Caki2 (cell line): ENCODE measurements around the gene MAD1L1. TPM values are rescaled to one million over a fixed set of nuclear protein-coding genes. Genes with fewer than 3 reads are reported as not detected.

Source experiments
- DNase-seq: peaks from one replicate; pipeline ENCODE4 v3.0.0-alpha.2; 2015; ENCODE audit warnings: low read depth
- in situ Hi-C: cut with HindIII; loops from 2 replicates; pipeline ENCODE4 v1.10.0; 2016; ENCODE audit warnings: low sequenced_read_pairs, low pct_unique_long_range_greater_than_20kb, mixed read lengths
- total RNA-seq: library from RNA; depleted of rRNA; stranded (reverse); fragments of >200 nt; shearing (Covaris generic); gene quantifications from 2 replicates; pipeline ENCODE4 v1.2.3, GENCODE V29; 2014; ENCODE audit warnings: low replicate concordance

The MAD1L1 gene
- total RNA-seq, 1 experiment from 2014 or later, result 123 TPM

DNA sequence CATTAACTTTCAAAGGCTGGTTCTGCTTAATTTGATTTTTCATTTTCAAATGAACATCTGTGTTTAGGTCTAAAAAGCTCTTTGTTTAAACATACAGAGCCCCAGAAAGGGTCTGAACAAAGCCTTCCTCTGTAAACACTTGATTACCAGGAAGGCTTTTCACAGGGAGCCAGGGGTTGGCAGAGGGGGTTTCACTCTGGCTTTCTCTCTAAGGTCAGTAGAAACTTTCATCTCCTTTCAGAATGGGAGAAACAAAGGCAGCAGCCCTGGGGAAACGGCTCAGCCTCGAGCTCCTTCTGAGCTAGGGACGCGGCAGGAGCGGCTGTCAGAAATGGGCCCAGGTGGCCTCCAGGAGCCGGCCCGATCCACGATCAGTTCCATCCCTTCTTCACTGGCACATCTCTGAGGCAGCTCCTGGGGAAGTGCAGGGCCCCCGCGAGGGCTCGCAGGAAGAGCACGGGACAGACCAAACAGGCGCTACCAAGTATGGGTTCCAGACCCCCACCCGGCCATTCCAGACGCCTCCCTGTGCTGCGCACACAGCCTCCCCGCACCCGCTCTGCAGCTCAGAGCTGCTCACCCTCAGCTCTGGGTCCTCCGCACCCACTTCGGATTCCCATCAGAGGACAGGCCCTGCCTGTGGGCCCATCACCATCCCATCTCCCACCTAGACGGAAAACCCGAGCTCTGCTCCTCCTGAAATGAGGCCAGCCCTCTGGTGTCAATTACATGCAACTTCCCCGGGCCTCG, 124.1 kb downstream of the MAD1L1 start:
- in situ Hi-C loops, result no loop called here
- DNase-seq, result no peak

DNA sequence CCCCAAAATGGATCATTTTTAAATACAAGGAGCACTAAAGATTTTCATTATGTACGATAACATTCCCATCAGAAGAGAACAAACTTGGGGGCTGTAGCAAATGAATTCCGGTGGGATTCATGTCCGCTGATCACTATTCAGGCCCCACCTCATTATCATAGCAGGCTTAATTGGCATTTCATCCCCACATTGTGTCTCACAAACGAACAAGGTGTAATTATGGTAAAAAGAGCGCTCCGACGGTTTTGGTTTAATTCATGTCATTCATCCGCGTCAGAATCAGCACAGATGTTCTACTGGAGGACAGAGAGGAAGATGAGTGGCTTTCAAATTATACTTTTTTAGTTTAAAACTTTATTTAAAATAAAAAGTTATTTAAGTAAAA, 124.7 kb downstream of the MAD1L1 start:
- DNase-seq, result no peak
- in situ Hi-C loops, result no loop called here

- DNase-seq, result no peak
- in situ Hi-C loops, result no loop called here
These were observed 125.2 kb downstream of the MAD1L1 start for GRCh38 chr7:2107386-2108070.

- no peak for DNase-seq
- in situ Hi-C loops, result no loop called here
These were observed 125.8 kb downstream of the MAD1L1 start for GRCh38 chr7:2106924-2107323.

- no peak for DNase-seq
- in situ Hi-C loops, result no loop called here
These were observed 126.3 kb downstream of the MAD1L1 start for GRCh38 chr7:2106440-2106839.

GRCh38 chr7:2105917-2106316, 126.8 kb downstream of the MAD1L1 start:
- DNase-seq, result no peak
- in situ Hi-C loops, result no loop called here

DNA sequence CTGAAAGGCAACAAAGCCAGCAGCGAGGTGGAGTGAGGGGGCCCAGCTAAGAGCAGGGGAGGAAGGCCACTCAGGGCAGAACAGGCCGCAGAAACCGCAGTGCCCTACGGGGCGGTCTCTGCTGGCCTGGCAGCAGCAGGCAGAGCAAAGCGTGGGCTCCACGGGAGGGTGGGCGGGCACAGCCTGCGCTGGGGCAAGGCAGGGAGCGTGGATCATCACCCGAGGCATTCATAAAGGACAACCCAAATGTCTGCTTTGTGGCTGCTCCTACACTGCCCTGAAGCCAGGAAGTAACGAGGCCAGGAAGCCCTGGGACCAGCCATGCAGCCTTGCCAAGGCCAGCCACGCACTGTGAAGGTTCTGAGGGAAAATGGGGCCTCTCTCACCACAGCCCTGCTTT, 127.5 kb downstream of the MAD1L1 start:
- in situ Hi-C loops, result no loop called here
- DNase-seq, result no peak

DNA sequence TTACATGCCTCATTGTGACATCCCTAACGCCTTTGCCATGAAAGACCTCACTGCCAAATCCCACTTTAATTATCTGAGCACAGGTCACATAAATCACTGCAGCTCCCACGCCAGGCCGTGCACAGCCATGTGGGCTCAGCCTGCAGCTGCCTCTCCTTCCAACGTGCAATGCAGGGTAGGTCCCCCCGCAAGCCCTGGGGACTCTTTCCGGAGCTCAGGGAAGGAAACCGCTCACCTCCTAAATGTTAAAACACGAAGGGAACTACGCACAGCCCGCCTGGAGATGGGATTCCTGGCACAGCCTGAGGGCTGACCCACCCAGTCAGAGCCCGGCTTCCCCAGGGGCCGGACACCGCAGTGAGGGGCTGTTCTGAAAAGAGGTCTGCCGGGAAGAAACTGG, 128.0 kb downstream of the MAD1L1 start:
- in situ Hi-C loops, result no loop called here
- no peak for DNase-seq

- in situ Hi-C loops, result no loop called here
- no peak for DNase-seq
These were observed 128.5 kb downstream of the MAD1L1 start for GRCh38 chr7:2104107-2104710.

DNA sequence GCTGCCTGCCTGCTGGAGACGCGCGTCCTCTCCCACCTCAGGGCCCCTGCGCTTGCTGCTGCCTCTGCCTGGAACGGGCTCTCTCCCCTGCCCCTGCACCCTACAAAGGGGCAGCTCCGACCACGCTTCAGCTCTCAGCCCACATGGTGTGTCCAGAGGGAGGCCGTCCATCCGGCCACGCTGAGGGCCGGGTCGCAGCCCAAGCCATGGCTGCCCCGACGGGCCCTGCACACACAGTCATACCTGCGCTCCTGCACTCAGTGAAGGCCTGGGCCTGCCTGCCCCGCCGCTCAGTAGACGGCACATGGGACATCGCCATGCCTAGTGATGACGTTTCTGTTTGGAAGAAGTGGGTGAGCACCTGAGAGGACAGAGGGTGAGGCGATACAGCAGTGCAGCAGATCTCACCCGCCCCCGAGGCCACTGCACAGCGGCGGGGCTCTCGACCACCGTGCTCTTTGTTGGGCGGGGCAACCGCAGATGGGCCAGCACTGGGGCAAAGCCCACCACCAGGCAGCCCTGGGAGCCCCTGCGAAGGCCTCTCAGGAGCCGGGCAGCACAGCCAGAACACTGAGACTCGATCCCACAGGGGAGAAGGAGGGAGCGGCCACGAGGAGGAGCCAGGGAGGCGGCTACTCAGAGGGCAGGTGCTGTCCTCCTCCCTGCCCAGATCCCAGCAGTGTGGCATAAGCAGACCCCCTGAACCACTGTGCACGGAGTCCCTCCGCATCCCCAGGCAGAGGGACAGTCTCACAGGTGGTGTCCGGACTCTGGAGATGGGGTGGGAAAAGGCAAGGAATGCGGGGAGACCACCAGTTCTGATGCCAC, 129.5 kb downstream of the MAD1L1 start:
- in situ Hi-C loops, result no loop called here
- DNase-seq, result no peak

GRCh38 chr7:2102375-2102723, 130.4 kb downstream of the MAD1L1 start:
- no peak for DNase-seq
- in situ Hi-C loops, result no loop called here

- DNase-seq, result no peak
- in situ Hi-C loops, result no loop called here
These were observed 130.9 kb downstream of the MAD1L1 start for GRCh38 chr7:2101630-2102374.

- no peak for DNase-seq
- in situ Hi-C loops, result no loop called here
These were observed 132.2 kb downstream of the MAD1L1 start for GRCh38 chr7:2100278-2101208.

GRCh38 chr7:2099048-2099957, 133.4 kb downstream of the MAD1L1 start:
- in situ Hi-C loops, result no loop called here
- no peak for DNase-seq

GRCh38 chr7:2098496-2098895, 134.2 kb downstream of the MAD1L1 start:
- DNase-seq, result no peak
- in situ Hi-C loops, result no loop called here

GRCh38 chr7:2098056-2098455, 134.7 kb downstream of the MAD1L1 start:
- no peak for DNase-seq
- in situ Hi-C loops, result no loop called here
